ENCODE measurements around the gene HYOU1.

DNA sequence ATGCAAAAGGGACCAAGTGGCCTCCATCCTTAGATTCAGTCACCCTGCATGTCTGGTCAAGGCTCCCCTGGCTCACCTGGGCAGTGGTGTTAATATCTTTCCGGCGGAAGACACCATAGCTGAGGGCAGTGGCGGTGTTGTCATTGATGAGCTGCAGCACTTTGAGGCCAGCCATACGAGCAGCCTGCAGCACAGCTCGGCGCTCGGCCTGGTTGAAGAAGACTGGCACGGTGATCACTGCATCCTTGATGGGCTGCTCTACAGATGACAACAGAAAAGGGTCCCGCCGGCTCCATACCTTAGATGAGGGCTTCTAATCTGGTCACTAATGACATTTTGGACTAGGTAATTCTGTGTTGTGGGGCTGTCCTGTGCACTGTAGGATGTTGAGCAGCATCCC lies 2.6 kb downstream of the HYOU1 start:
- TF ChIP-seq, protein P1, sequence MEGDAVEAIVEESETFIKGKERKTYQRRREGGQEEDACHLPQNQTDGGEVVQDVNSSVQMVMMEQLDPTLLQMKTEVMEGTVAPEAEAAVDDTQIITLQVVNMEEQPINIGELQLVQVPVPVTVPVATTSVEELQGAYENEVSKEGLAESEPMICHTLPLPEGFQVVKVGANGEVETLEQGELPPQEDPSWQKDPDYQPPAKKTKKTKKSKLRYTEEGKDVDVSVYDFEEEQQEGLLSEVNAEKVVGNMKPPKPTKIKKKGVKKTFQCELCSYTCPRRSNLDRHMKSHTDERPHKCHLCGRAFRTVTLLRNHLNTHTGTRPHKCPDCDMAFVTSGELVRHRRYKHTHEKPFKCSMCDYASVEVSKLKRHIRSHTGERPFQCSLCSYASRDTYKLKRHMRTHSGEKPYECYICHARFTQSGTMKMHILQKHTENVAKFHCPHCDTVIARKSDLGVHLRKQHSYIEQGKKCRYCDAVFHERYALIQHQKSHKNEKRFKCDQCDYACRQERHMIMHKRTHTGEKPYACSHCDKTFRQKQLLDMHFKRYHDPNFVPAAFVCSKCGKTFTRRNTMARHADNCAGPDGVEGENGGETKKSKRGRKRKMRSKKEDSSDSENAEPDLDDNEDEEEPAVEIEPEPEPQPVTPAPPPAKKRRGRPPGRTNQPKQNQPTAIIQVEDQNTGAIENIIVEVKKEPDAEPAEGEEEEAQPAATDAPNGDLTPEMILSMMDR (IDR thresholded peaks at IDR 0.05), result no peak
- TF ChIP-seq POLR2A (IDR thresholded peaks at IDR 0.05), result no peak
